Fibroblast of skin of abdomen (primary cell): Measurements from ENCODE around the gene TMEM131L.
"Not testable (repeated sequence)": the region's sequence is repeated elsewhere in the genome, so short reads cannot be mapped to it uniquely, and the experiment has no call there.

Experiments
- DNase-seq: peaks from one replicate; pipeline ENCODE4 v3.0.0-alpha.2; 2013

The TMEM131L gene

DNA sequence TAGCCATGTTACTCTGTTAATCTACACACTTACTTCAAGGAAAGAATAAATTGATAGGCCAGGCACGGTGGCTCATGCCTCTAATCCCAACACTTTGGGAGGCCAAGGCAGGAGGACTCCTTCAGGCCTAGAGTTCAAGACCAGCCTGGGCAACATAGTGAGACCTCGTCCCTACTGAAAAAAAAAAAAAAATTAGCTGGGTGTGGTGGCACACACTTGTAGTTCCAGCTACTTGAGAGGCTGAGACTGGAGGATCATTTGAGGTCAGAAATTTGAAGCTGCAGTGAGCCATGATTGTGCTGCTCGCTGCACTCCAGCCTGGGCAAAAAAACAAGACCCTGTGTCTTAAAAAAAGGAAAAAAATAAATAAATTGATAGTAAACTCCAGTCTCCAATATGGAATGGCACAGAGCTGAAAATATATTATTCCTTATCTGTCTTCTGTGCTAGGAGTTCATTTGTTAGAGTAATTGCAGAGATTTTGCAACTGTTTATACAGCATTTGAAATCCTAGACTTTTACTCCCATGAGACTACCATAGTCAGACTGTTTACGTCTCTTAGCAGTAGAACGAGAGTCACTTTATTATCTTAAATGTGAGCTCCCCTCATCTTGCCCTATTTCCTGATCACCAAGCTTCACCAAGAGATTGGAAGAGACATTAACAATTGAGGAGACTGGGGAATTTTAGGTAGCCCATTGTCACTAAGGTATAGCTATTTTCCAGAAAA is 18.8 kb upstream of the TMEM131L start:
- peak; percentile 54 for DNase-seq

DNA sequence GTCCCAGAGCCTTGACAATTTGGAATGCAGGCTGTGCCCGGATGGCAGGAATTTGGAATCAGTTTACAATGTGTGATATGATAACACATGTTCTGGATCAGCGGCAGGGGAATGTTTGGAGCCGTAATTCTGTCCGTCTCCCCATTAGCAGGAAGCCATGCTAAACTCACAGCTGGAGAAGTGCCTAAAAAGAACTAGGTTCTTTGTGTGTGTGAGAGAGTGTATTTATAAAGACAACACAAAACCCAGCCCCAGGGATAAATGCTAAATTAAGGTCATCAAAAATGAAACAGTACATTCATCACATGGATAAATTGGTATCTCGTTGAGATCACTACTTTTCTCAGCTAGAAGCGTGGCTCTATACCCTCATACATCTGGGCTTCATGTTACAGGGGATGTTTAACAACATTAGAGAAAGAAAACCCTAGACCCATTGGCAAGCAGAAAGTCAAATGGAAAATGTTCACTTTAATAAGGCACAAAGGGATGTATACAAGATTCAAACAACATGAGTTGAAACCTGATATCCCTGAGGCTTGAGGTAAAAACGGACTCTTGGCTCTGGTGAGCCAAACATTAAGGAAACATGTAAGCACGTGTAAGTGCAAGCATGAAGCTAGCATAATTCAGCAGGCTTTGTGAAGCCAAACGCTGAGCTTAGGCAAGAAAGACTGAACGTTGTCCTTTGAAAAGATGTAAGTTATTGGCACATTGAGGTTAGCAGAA is 18.0 kb upstream of the TMEM131L start:
- peak; percentile 48 for DNase-seq

DNA sequence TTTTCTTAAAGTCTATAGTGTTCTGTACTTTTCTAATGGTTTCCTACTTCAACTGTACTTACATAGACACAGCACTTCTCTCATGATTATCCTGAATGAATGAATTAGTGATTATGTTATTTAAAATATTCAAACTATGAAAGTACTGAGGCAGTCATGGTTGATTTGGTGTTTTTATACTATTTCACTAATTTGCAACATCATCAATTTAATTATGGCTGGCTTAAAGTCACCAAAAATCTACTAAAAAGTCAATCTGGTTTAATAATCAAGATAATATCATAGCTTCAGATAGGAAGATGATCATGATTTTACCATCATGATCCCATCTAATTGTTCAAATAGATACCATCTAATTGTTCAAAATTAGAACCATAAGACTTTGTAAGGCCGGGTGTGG is 16.8 kb upstream of the TMEM131L start:
- no peak for DNase-seq

DNA sequence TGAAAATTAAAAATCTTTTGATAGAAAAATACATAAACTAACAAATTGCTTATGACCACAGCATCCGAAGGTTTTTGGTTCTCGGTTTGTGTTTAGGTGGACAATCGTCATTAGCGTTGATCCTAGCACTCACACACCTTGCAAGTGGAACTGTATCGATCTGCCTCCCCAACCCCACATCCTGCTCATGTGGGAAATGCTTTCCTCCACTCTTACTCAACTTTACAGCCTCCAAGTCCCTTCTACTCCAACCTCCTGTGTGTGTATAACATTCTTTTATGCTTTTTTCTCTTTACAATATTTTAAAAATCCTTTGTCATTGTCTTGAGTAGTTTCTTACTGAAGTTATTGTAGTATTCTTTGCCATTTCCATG is 15.6 kb upstream of the TMEM131L start:
- DNase-seq, result no peak

DNA sequence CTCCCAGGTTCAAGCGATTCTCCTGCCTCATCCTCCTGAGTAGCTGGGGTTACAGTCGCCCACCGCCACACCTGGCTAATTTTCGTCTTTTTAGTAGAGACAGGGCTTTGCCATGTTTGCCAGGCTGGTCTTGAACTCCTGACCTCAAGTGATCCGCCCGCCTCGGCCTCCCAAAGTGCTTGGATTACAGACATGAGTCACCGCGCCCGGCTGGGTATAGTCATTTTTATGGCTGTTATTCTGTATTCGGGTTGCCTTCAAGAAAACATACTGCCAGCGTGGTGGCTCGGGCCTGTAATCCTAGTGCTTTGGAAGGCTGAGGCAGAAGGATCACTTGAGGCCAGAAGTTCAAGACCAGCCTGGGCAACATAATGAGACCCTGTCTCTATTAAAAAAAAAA is 15.0 kb upstream of the TMEM131L start:
- not testable (repeated sequence) for DNase-seq

DNA sequence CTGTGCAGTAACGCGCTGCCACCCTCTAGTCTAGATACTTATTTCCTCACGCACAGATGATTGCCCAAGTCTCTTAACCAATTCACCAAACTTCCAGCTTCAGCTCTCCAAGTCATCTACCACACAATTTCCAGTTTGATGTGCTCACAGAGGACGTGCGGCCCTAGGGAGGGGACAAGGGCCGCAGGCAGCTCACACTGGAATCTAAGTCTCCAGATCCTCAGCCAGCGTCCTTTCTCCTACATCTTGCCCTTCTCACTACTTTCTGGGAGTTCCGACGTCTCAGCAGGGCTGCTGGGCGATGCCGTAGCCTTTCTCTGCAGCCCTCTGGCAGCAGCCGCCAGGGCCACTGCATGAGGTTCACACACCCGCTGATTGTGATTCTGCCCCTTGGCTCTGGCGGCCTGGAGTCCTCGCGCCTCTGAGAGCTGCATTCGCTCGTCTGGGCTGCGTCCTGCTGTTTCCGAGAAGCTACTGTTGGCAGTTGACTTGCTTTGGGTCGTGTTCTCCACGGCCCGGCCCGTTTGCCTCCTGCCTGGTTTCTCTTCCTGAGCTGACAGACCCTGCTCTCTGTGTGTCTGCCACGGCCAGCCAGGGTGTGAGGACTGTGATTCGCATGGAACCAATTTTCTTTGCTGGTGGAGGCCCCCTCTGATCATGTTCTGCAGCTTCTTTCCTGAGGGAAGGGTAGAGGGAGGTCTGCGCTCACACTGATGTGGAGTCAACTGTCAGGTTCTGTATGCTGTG is 14.1 kb upstream of the TMEM131L start:
- DNase-seq, result no peak

DNA sequence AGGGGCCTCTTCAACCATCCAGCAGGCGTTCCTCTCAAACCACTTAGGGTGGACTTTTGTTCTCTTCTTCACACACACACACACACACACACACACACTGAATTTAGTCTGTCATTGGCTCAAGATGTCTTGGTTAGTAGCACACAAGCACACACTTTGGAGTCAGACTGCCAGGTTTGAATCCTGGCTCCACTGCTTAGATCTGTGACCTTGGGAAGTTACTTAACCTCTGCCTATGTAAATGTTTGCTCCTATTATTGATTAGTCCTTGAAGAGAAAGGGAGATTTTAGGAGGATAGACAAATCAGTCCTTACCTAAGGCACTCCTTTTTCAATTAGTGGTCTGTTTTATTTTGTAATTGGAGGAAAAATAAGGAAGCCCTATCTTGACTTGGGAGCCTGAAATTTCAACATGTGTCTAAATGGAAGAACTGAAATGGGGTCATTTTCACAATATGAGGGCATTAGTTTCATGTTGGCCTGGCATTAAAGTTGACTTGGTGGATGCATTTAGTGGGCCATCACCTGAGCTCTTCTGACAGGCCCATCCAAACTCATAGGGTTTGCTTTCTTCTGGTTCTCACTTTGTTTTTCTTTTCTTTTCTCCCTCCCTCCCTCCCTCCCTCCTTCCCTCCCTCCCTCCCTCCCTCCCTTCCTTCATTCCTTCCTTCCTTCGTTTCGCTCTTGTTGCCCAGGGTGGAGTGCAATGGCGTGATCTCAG is 13.3 kb upstream of the TMEM131L start:
- DNase-seq, result no peak

DNA sequence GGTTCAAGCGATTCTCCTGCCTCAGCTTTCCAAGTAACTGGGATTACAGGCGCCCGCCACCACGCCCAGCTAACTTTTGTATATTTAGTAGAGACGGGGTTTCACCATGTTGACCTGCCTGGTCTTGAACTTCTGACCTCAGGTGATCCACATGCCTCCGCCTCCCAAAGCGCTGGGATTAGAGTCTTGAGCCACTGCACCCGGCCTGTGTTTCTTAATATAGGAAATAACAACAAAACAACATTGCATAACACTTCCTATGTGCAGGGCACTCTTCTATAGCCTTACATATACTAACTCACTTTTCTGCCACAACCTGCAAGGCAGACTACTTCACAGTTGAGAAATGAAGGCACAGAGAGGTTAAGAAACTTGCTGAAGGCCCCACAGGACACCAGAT is 12.8 kb upstream of the TMEM131L start:
- DNase-seq, result no peak

DNA sequence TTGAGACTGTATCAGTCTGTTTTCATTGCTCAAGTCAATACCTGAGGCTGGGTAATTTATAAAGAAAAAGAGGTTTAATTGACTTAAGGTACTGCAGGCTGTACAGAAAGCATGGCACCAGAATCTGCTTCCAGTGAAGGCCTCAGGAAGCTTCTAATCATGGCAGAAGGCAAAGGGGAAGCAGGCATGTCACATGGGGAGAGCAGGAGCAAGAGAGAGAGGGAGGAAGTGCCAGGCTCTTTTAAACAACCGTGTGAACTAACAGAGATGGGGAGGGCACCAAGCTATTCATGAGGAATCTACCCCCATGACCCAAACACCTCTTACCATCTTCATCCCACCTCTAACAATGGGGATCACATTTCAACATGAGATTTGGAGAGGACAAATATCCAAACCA is 7.2 kb upstream of the TMEM131L start:
- no peak for DNase-seq

DNA sequence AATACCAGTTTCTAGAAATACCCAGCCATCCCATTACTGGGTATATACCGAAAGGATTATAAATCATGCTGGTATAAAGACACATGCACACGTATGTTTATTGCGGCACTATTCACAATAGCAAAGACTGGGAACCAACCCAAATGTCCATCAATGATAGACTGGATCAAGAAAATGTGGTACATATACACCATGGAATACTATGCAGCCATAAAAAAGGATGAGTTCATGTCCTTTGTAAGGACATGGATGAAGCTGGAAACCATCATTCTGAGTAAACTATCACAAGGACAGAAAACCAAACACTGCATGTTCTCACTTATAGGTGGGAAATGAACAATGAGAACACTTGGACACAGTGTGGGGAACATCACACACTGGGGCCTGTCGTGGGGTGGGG is 4.6 kb upstream of the TMEM131L start:
- not testable (repeated sequence) for DNase-seq

DNA sequence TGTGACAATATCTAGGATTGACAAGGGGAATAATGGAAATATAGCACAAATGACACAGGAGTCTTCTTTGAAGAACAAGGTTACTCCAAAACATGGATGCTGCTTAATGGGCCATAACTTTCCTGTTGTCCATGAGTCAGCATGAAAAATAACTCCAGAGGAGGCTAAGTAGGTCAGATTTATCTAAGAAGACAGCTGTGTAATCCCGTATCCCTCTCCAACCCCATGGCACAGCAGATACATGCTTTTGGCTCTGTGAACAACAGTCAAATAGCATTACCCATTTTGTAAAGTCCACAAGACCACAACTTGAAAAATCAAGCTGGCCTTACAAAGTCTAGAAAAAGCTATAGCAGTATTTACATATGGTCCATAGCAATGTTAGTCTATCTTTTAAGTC is 2.1 kb upstream of the TMEM131L start:
- DNase-seq, result peak; percentile 40

DNA sequence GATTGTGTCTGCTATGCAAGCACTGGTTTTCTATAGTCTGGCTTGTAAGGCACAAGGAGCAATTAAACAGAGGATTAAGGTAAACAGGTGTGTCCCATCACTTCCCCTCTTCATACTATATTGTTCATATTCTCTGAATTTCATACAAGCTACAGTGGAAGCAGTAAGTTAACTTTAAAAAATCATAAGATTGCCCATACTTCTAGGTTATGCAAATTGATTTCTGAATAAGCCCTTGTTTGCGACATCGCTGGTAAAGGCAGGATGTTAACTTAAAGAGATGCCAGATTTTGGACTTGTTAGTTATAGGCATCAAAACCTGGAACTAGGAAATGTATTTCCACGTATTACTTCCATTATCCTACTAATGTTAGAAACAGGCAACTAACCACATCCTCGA is 1.0 kb upstream of the TMEM131L start:
- DNase-seq, result no peak

DNA sequence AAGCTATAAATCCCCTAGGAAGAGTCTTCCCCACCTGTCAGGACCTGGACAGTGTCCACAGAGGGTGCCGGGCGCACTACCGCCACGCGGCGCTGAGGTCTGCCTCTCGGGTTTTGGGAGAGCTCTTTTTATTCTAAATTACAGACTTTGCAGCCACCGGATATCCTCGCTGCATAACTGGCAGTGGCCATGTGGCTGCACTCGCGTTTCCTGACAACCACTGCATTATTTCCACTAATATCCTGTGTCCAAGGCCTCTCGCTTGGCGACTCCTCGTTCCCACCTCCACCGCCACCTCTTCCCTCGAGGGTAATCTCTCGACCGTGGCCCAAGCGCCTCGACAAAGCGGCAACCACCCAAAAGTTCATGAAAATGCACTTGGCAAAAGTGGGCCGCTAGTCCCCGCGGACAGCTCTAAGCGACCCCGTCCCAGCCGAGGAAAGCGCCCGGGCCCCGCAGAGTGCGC is 512 bp upstream of the TMEM131L start:
- peak; percentile 47 for DNase-seq

DNA sequence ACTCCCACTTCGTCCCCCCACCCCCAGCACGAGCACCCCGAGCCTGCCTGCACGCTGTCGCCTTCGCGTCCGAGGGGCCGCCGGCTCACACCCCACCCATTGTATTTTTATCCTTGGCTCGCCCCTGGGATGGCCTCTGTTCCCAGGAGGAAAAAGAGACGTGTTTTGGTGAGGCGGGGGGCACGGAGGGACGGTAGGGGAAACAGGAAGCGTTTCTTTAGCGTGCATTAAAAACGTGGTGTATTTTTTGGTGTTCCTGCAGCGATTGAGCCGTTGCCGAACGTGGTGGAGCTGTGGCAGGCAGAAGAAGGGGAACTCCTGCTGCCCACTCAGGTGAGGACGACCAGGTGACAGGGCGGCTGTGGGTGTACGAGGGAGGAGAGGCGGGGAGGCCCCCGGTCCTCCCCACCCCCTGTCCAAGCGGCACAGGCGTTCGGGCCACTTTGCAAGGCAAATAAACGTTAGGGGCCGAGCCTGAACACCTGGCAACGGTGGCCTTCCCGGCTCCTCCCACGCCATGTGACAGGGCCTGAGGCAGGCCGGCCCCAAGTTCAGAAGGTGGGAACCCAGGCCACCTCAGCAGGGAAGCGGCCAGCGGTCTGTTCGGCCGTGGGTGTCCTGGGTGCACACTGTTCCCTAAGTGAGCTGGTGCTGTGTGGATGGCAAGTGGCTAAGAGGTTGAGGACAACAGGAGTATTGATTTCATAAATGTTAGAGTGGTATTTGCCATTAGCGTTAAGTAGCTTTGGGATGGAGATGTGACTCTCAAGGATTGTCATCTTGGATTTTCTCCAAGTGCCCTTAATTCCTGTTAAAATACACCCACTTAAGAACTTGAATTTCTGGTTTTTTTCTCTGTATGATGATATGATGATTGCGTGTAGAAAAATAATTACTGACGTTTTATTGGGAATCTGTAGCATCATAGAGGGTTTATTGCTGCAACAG is 1.1 kb downstream of the TMEM131L start:
- no peak for DNase-seq

DNA sequence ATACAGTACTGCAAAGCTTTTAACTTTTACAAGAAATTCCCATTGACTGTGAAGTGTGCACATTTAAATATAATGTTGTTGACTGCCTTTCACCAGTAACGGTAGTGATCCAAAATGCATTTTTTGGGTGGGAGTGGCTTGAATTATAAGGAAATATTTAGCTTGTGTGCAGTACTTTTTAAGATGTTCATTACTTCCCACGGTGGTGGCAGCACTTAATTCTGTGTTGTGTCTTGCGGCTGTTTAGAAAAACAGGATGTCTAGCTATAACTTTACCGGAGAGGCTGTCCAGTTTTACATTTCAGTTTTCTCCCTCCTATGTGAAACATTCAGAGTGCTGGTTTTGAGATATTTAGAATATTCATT is 1.7 kb downstream of the TMEM131L start:
- DNase-seq, result no peak

DNA sequence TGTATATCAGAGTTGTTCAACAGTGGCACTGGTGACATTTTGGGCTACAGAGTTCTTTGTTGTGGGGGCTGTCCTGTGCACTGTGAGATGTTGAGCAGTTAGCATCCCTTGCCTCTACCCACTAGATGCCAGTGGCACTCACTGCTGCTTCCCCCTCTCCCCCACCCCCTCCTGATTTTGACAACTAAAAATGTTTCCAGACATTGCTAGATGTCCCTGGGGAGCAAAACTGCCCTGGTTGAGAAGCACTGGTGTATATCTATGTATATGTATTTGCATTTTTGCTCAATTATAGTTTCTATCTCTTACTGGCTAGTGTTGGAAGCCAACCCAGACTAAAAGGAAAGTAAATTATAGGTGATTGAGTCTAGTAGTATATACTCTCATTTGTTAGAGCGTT is 2.4 kb downstream of the TMEM131L start:
- no peak for DNase-seq

DNA sequence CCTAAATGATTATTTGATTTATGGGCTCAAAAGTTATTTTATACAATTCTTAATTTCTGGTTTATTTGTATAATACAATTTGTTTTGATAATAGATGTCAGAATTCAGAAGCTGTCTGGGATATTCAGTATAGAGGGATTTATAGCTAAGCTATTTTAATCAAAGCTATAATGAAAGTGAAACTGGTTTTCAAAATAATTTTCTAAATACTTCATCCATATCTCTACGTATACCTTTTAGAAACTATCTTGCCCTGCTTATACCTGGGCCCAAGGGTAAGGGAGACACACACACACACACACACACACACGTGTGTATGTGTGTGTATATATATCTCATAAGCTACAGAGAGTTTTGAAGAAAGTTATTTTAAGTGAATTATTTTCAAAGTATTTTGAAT is 2.9 kb downstream of the TMEM131L start:
- DNase-seq, result no peak

DNA sequence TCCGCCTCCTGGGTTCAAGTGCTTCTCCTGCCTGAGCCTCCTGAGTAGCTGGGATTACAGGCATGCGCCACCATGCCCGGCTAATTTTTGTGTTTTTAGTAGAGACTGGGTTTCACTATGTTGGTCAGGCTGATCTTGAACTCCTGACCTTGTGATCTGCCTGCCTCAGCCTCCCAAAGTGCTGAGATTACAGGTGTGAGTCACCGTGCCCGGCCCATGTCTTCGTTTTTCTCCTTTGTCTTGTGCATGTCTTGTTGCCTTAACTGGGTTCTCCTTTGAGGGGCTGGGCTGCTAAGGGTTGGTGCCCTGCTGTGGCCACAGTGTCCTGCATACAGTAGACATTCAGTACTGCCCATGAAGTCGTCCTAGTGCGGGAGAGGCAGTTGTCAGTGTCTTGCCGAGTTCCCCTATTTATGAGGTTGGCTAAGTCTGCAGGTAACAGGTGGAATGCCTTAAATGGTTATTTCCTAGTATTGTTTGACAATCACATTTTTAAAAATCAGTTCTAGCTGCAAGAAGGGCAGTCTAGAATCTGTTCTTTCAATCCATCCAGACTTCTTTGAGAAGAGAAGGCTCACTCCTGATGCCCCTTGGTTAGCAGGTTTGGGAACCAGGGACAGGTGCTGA is 5.0 kb downstream of the TMEM131L start:
- DNase-seq, result not testable (repeated sequence)

DNA sequence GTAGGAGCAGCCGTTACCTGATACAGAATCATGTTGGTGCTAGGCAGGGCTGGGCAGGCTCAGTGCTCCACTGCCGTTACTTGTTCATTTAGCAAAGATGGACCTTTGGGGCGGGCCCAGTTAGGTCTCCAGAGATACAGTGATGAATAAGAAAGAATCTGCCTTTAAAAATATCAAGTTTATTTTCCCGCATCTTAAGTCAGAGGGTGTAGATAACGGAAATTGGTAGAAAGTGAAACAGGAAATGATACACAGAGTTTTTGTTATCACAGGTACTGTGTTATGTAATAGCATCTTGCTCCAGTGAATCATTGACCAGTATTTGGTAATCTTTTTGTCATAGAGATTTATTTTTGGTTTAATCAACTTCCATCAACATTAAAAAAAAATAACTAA is 5.5 kb downstream of the TMEM131L start:
- DNase-seq, result no peak

DNA sequence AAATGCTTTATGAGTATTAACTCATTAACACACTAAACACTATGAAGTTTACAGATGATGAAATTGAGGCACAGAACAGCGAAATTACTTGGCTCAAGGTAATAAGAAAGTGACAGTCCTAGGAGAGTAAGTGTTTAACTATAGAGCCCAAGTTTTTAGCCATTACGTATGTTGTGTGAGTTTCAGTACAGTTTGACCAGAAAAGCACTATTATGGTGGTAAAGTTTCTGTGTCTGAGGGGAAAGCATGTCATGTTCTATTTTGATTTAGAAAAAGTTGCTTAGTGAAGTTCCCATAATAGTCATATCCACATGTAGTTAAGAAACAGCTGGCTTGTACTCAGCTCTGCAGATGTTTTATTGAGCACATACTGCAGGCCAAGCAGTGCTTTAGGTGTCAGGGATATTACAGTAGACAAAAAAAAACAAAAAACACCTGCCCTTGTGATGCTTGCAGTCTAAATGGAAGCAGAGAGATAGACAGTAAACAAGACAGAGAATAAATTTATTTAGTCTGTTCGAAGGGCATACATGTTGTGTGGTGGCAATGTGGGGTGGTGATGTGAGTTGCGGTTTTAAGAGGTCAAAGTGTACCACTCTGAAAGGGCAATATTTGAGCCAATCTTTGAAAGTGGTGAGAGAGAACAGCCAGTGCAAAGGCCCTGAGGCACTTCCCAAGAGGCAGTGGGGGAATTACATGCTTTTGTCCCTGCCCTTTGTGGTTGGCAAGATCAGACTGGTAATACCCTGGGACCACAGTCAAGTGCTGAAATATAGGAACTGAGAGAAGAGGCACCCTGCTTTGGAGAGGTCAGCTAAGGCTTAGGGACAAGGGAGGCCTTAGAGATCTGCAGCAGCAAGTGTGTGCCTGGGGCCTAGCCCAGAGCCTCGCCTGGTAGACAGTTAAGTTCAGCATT is 6.2 kb downstream of the TMEM131L start:
- DNase-seq, result no peak
